ENCODE measurements around the gene SAC3D1. TPM values are rescaled to one million over a fixed set of nuclear protein-coding genes. Genes with fewer than 3 reads are reported as not detected.

SAC3D1 gene
- total and polyA plus RNA-seq, 7 experiments from 2014 or later = 2.7 to 18.2 (median 9.6) TPM

GRCh38 chr11:65027213-65028067 is 13.6 kb upstream of the SAC3D1 start, which contains the start of gene SNX15:
SNX15 (plus strand) TSS chr11:65027439; CDS start chr11:65027538, 99 bp downstream.
- ChIA-PET CTCF (interaction anchor here (0.6 to 1.6 kb wide), 8 partner anchors 13 to 587 kb away, joined by 3 to 7 read pairs (median 3); partner anchors contain the start of genes FAU, MRPL49, SAC3D1 and ZNHIT2), POLR2A (interaction anchor here (0.5 to 4.9 kb wide), 14 partner anchors 10 to 249 kb away, joined by 3 to 28 read pairs (median 5); partner anchors contain the start of genes ARL2, FAU, MRPL49 and SAC3D1)
- DNase-seq (peak; percentile 61 to 95 (median 94)), ATAC-seq (peak; percentile 97)
- no peaks in the 10 kb centered on the region for H3K27me3 ChIP-seq (ENCODE audit: control insufficient read depth in 2 of 2, insufficient read depth in 2 of 2, low read length in 2 of 2)
- H3K36me3 Mint-ChIP-seq = peaks cover 0 to 3% (median 0%) of the 10 kb centered on the region in 5 donors
- H3K27ac ChIP-seq (ENCODE audit: low read depth, low read length) = peak within 1 kb of the TSS; percentile 59
- intact Hi-C loops (cut with micrococcal nuclease) = loop anchor here (1.0 to 5.0 kb wide), 16 partner anchors 13 to 547 kb away; partner anchors contain the start of genes ARL2 (in 2 of the 2), ATG2A (in 2 of the 2), CDCA5 (in 2 of the 2) and FAU (in 2 of the 2)
- H3K4me3 Mint-ChIP-seq = peak within 1 kb of the TSS; percentile 66 to 91 (median 83)
- H3K36me3 ChIP-seq (ENCODE audit: control insufficient read depth in 2 of 3, insufficient read depth in 3 of 3, low read length in 3 of 3) = peaks cover 0 to 7% (median 0%) of the 10 kb centered on the region in 3 experiments
- H3K27me3 Mint-ChIP-seq = no peaks in the 10 kb centered on the region
- peak within 1 kb of the TSS; percentile 41 for H3K4me3 ChIP-seq (ENCODE audit: low read length)
- H3K27ac Mint-ChIP-seq = peak within 1 kb of the TSS; percentile 59 to 95 (median 87)
- peaks cover 12 to 24% (median 21%) of the 10 kb centered on the region in 7 donors for H3K4me1 Mint-ChIP-seq
- peaks cover 9 to 14% of the 10 kb centered on the region in 2 donors for H3K4me1 ChIP-seq (ENCODE audit: control insufficient read depth in 2 of 2, insufficient read depth in 2 of 2, low read length in 2 of 2)
- no peaks in the 10 kb centered on the region for H3K9me3 Mint-ChIP-seq
- H3K9me3 ChIP-seq (ENCODE audit: control insufficient read depth in 2 of 3, low read length in 3 of 3) = no peaks in the 10 kb centered on the region

- CTCF ChIA-PET = no interaction called here
- H3K27ac Mint-ChIP-seq = no peak overlapping the region
Observed at GRCh38 chr11:65032216-65032615, 8.8 kb upstream of the SAC3D1 start.

GRCh38 chr11:65034423-65034822 is 6.6 kb upstream of the SAC3D1 start:
- ChIA-PET POLR2A (interaction anchor here (1.0 to 1.4 kb wide), 3 partner anchors 9 to 101 kb away, joined by 3 to 5 read pairs (median 4); no protein-coding TSS in a partner anchor), CTCF (interaction anchor here (0.9 kb wide), 1 partner anchor 20 kb away, joined by 3 read pairs; the partner anchor contains the start of gene ARL2)
- peaks cover 0 to 55% (median 0%) of the 10 kb centered on the region in 3 experiments for H3K36me3 ChIP-seq (ENCODE audit: control insufficient read depth in 2 of 3, insufficient read depth in 3 of 3, low read length in 3 of 3)
- Mint-ChIP-seq H3K27ac (no peak overlapping the region), H3K4me3 (no peak overlapping the region), H3K27me3 (no peaks in the 10 kb centered on the region), H3K4me1 (peaks cover 0 to 3% (median 0%) of the 10 kb centered on the region in 7 donors), H3K36me3 (peaks cover 0 to 5% (median 0%) of the 10 kb centered on the region in 5 donors), H3K9me3 (no peaks in the 10 kb centered on the region)
- H3K4me3 ChIP-seq (ENCODE audit: low read length) = no peak overlapping the region
- intact Hi-C loops (cut with micrococcal nuclease) = no loop called here
- no peak overlapping the region for H3K27ac ChIP-seq (ENCODE audit: low read depth, low read length)
- H3K4me1 ChIP-seq (ENCODE audit: control insufficient read depth in 2 of 2, insufficient read depth in 2 of 2, low read length in 2 of 2) = no peaks in the 10 kb centered on the region
- H3K27me3 ChIP-seq (ENCODE audit: control insufficient read depth in 2 of 2, insufficient read depth in 2 of 2, low read length in 2 of 2) = no peaks in the 10 kb centered on the region
- no peak for ATAC-seq
- no peak for DNase-seq
- H3K9me3 ChIP-seq (ENCODE audit: control insufficient read depth in 2 of 3, low read length in 3 of 3) = no peaks in the 10 kb centered on the region

More at GRCh38 chr11:65032216-65032615, 8.8 kb upstream of the SAC3D1 start:
- H3K27ac ChIP-seq (ENCODE audit: low read depth, low read length) = no peak overlapping the region
- Mint-ChIP-seq H3K4me1 (peaks cover 8 to 19% (median 14%) of the 10 kb centered on the region in 7 donors), H3K9me3 (no peaks in the 10 kb centered on the region), H3K27me3 (no peaks in the 10 kb centered on the region), H3K4me3 (no peak overlapping the region), H3K36me3 (peaks cover 0 to 5% (median 0%) of the 10 kb centered on the region in 5 donors)
- ATAC-seq = no peak
- intact Hi-C loops (cut with micrococcal nuclease) = no loop called here
- no peaks in the 10 kb centered on the region for H3K27me3 ChIP-seq (ENCODE audit: control insufficient read depth in 2 of 2, insufficient read depth in 2 of 2, low read length in 2 of 2)
- H3K4me1 ChIP-seq (ENCODE audit: control insufficient read depth in 2 of 2, insufficient read depth in 2 of 2, low read length in 2 of 2) = peaks cover 9% of the 10 kb centered on the region in 2 donors
- no peaks in the 10 kb centered on the region for H3K9me3 ChIP-seq (ENCODE audit: control insufficient read depth in 2 of 3, low read length in 3 of 3)
- peaks cover 0 to 40% (median 0%) of the 10 kb centered on the region in 3 experiments for H3K36me3 ChIP-seq (ENCODE audit: control insufficient read depth in 2 of 3, insufficient read depth in 3 of 3, low read length in 3 of 3)
- DNase-seq = no peak
- POLR2A ChIA-PET = interaction anchor here (1.0 kb wide), 1 partner anchor 64 kb away, joined by 3 read pairs; no protein-coding TSS in a partner anchor
- no peak overlapping the region for H3K4me3 ChIP-seq (ENCODE audit: low read length)

- Mint-ChIP-seq H3K36me3 (peaks cover 0 to 5% (median 0%) of the 10 kb centered on the region in 5 donors), H3K4me1 (peaks cover 0 to 6% (median 3%) of the 10 kb centered on the region in 7 donors), H3K27me3 (no peaks in the 10 kb centered on the region), H3K4me3 (no peak overlapping the region), H3K9me3 (no peaks in the 10 kb centered on the region), H3K27ac (no peak overlapping the region)
- Histone ChIP-seq H3K9me3 (ENCODE audit: control insufficient read depth in 2 of 3, low read length in 3 of 3) (no peaks in the 10 kb centered on the region), H3K4me3 (ENCODE audit: low read length) (no peak overlapping the region), H3K27me3 (ENCODE audit: control insufficient read depth in 2 of 2, insufficient read depth in 2 of 2, low read length in 2 of 2) (no peaks in the 10 kb centered on the region), H3K36me3 (ENCODE audit: control insufficient read depth in 2 of 3, insufficient read depth in 3 of 3, low read length in 3 of 3) (peaks cover 0 to 55% (median 0%) of the 10 kb centered on the region in 3 experiments), H3K27ac (ENCODE audit: low read depth, low read length) (no peak overlapping the region), H3K4me1 (ENCODE audit: control insufficient read depth in 2 of 2, insufficient read depth in 2 of 2, low read length in 2 of 2) (peaks cover 0 to 5% of the 10 kb centered on the region in 2 donors)
- ATAC-seq (no peak), DNase-seq (no peak)
- intact Hi-C loops (cut with micrococcal nuclease) = no loop called here
- ChIA-PET POLR2A (interaction anchor here (1.2 to 1.4 kb wide), 2 partner anchors 21 to 99 kb away, joined by 3 to 4 read pairs; partner anchors contain the start of gene ARL2), CTCF (interaction anchor here (0.8 kb wide), 1 partner anchor 22 kb away, joined by 3 read pairs; the partner anchor contains the start of gene ARL2)
Observed at GRCh38 chr11:65035579-65035978, 5.4 kb upstream of the SAC3D1 start.

GRCh38 chr11:65036931-65037330 is 4.1 kb upstream of the SAC3D1 start:
- Mint-ChIP-seq H3K4me3 (no peak overlapping the region), H3K27ac (no peak overlapping the region), H3K9me3 (no peaks in the 10 kb centered on the region), H3K27me3 (no peaks in the 10 kb centered on the region), H3K36me3 (peaks cover 0 to 5% (median 0%) of the 10 kb centered on the region in 5 donors), H3K4me1 (peaks cover 0 to 13% (median 7%) of the 10 kb centered on the region in 7 donors)
- POLR2A ChIA-PET = interaction anchor here (2.4 kb wide), 1 partner anchor 8 kb away, joined by 9 read pairs; no protein-coding TSS in a partner anchor
- Histone ChIP-seq H3K4me1 (ENCODE audit: control insufficient read depth in 2 of 2, insufficient read depth in 2 of 2, low read length in 2 of 2) (peaks cover 0 to 8% of the 10 kb centered on the region in 2 donors), H3K27me3 (ENCODE audit: control insufficient read depth in 2 of 2, insufficient read depth in 2 of 2, low read length in 2 of 2) (no peaks in the 10 kb centered on the region), H3K9me3 (ENCODE audit: control insufficient read depth in 2 of 3, low read length in 3 of 3) (no peaks in the 10 kb centered on the region), H3K4me3 (ENCODE audit: low read length) (no peak overlapping the region), H3K36me3 (ENCODE audit: control insufficient read depth in 2 of 3, insufficient read depth in 3 of 3, low read length in 3 of 3) (peaks cover 0 to 53% (median 0%) of the 10 kb centered on the region in 3 experiments), H3K27ac (ENCODE audit: low read depth, low read length) (no peak overlapping the region)
- CTCF ChIA-PET = no interaction called here
- DNase-seq (no peak), ATAC-seq (no peak)
- intact Hi-C loops (cut with micrococcal nuclease) = no loop called here

GRCh38 chr11:65040520-65040846 is 527 bp upstream of the SAC3D1 start:
- intact Hi-C loops (cut with micrococcal nuclease) = loop anchor here (1.0 to 5.0 kb wide), 7 partner anchors 14 to 220 kb away; partner anchors contain the start of genes ATG2A (in 1 of the 2), CDCA5 (in 1 of the 2), FAU (in 1 of the 2) and MRPL49 (in 1 of the 2)

More at GRCh38 chr11:65040520-65040846, 527 bp upstream of the SAC3D1 start:
- Histone ChIP-seq H3K36me3 (ENCODE audit: control insufficient read depth in 2 of 3, insufficient read depth in 3 of 3, low read length in 3 of 3) (peaks cover 0 to 41% (median 0%) of the 10 kb centered on the region in 3 experiments), H3K9me3 (ENCODE audit: control insufficient read depth in 2 of 3, low read length in 3 of 3) (no peaks in the 10 kb centered on the region), H3K27me3 (ENCODE audit: control insufficient read depth in 2 of 2, insufficient read depth in 2 of 2, low read length in 2 of 2) (no peaks in the 10 kb centered on the region), H3K27ac (ENCODE audit: low read depth, low read length) (peak overlapping the region; percentile 78), H3K4me3 (ENCODE audit: low read length) (peak overlapping the region; percentile 86), H3K4me1 (ENCODE audit: control insufficient read depth in 2 of 2, insufficient read depth in 2 of 2, low read length in 2 of 2) (peaks cover 0 to 9% of the 10 kb centered on the region in 2 donors)
- H3K36me3 Mint-ChIP-seq = peaks cover 0 to 10% (median 5%) of the 10 kb centered on the region in 5 donors
- H3K27ac Mint-ChIP-seq = peak overlapping the region; percentile 69 to 95 (median 92)
- DNase-seq (no peak), ATAC-seq (no peak)
- no peaks in the 10 kb centered on the region for H3K9me3 Mint-ChIP-seq
- ChIA-PET POLR2A (interaction anchor here (0.7 to 3.3 kb wide), 10 partner anchors 9 to 710 kb away, joined by 3 to 20 read pairs (median 4); partner anchors contain the start of genes ARL2, FAU, MRPL49 and RASGRP2), CTCF (interaction anchor here (0.7 to 1.1 kb wide), 3 partner anchors 12 to 71 kb away, joined by 3 to 4 read pairs (median 3); partner anchors contain the start of gene TM7SF2)
- H3K27me3 Mint-ChIP-seq = no peaks in the 10 kb centered on the region
- peak overlapping the region; percentile 90 to 96 (median 94) for H3K4me3 Mint-ChIP-seq
- H3K4me1 Mint-ChIP-seq = peaks cover 10 to 23% (median 18%) of the 10 kb centered on the region in 7 donors

Data from naive thymus-derived CD4-positive, alpha-beta T cell (primary cell).